Testis (tissue), 3 donors: ENCODE results near the gene RC3H2. TPM values are rescaled to one million over a fixed set of nuclear protein-coding genes. Genes with fewer than 3 reads are reported as not detected.

Experiments
- DNase-seq: peaks from one replicate; pipeline ENCODE4 v3.0.0-alpha.2; 2019
- H3K27ac ChIP-seq, 2 donors: fragments of 200-600 bp; sonication (generic); one replicate each; pipeline ENCODE4 v1.5.1; 2019
- H3K27me3 ChIP-seq: fragments of 200-600 bp; sonication (generic); one replicate; pipeline ENCODE4 v1.5.1; 2019
- H3K36me3 ChIP-seq: fragments of 200-600 bp; sonication (generic); one replicate; pipeline ENCODE4 v1.5.1; 2017; ENCODE audit warnings: low read depth; ENCODE audit errors: missing control alignments
- H3K4me1 ChIP-seq: fragments of 200-600 bp; sonication (generic); one replicate; pipeline ENCODE4 v1.5.1; 2019
- H3K4me3 ChIP-seq, 2 donors: fragments of 200-600 bp; sonication (generic); one replicate each; pipeline ENCODE4 v1.5.1; 2017 to 2019
- H3K9me3 ChIP-seq: fragments of 200-600 bp; sonication (generic); one replicate; pipeline ENCODE4 v1.5.1; 2017
- CTCF ChIP-seq, 3 experiments: fragments of 450-650 bp in 2 of 3; fragments of 200-600 bp in 1 of 3; sonication (generic) in 1 of 3; IDR thresholded peaks; one replicate each; pipeline ENCODE4 v1.5.1; 2016 to 2019; ENCODE audit warnings: antibody characterized with exemption in 3 of 3, mild to moderate bottlenecking in 2 of 3, moderate library complexity in 1 of 3
- POLR2A ChIP-seq: fragments of 450-650 bp; IDR thresholded peaks from one replicate; pipeline ENCODE4 v1.6.1; 2017; ENCODE audit warnings: antibody characterized with exemption, mild to moderate bottlenecking, moderate library complexity
- WGBS, 2 donors: methylation state at CpG; one replicate each; pipeline ENCODE4 v1.1.5; 2018; 5-methylcytosine and 5-hydroxymethylcytosine counted together
- intact Hi-C: fragments of 100-400 bp; cut with DNase I; formaldehyde crosslinking; loops from one replicate; pipeline ENCODE4 v1.15.1; 2023; ENCODE audit warnings: low total_unique reads
- polyA plus RNA-seq: library from polyadenylated mRNA; stranded (reverse); fragments of 350-450 nt; fragmentation: Illumina TruSeq; extraction: RNeasy Lipid Tissue Mini Kit (QIAGEN cat#74804); gene quantifications from one replicate; pipeline ENCODE4 v1.2.3, GENCODE V29; 2014; ENCODE audit warnings: low read depth, low replicate concordance; ENCODE audit not compliant: insufficient read depth
- total RNA-seq, 2 donors: library from RNA; depleted of rRNA; stranded (reverse); fragments of >200 nt; gene quantifications; one replicate each; pipeline ENCODE4 v1.2.3, GENCODE V29; 2016

Gene RC3H2
- total and polyA plus RNA-seq, 3 donors from 2014 or later = 26.1 to 78.6 (median 70.6) TPM

DNA sequence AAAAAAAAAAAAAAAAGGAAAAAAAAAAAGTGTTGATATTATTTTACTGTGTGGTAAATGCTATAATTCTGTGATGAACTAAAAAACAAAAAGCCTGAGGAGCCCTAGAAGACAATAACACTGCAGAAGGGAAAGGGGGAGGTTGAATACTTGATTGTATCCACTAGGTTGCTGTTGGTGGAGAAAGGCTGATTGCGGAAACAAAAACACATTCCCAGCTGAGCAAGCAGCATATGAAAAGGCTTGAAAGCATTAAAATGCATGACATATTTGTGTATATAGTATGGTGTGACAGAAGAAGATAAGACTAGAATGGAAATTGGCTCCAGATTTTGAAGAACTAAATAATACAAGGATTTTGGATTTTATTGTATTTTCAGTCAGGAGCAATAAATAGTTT lies 44.5 kb upstream of the RC3H2 start:
- no peaks in the 10 kb centered on the region for H3K27me3 ChIP-seq
- H3K27ac ChIP-seq = no peak overlapping the region
- TF ChIP-seq CTCF (IDR thresholded peaks at IDR 0.05) = no peak
- no peak for TF ChIP-seq POLR2A
- H3K4me1 ChIP-seq = peaks cover 26% of the 10 kb centered on the region
- 66 to 68% methylated on average over 1 of the region's 1 CpG for WGBS, 2 donors
- intact Hi-C loops = no loop called here
- H3K9me3 ChIP-seq = no peaks in the 10 kb centered on the region
- DNase-seq = no peak
- H3K36me3 ChIP-seq = no peaks in the 10 kb centered on the region
- H3K4me3 ChIP-seq = no peak overlapping the region

- no peaks in the 10 kb centered on the region for H3K36me3 ChIP-seq
- no peaks in the 10 kb centered on the region for H3K9me3 ChIP-seq
- no peak overlapping the region for H3K27ac ChIP-seq
- no peak for TF ChIP-seq CTCF (IDR thresholded peaks at IDR 0.05)
- TF ChIP-seq POLR2A = no peak
- H3K4me3 ChIP-seq = no peak overlapping the region
- 80% methylated on average over 3 of the region's 3 CpGs for WGBS, 2 donors
- no peak for DNase-seq
- H3K27me3 ChIP-seq = no peaks in the 10 kb centered on the region
- intact Hi-C loops = no loop called here
- H3K4me1 ChIP-seq = peaks cover 19% of the 10 kb centered on the region
Observed at GRCh38 chr9:122948313-122948712, 43.2 kb upstream of the RC3H2 start.

DNA sequence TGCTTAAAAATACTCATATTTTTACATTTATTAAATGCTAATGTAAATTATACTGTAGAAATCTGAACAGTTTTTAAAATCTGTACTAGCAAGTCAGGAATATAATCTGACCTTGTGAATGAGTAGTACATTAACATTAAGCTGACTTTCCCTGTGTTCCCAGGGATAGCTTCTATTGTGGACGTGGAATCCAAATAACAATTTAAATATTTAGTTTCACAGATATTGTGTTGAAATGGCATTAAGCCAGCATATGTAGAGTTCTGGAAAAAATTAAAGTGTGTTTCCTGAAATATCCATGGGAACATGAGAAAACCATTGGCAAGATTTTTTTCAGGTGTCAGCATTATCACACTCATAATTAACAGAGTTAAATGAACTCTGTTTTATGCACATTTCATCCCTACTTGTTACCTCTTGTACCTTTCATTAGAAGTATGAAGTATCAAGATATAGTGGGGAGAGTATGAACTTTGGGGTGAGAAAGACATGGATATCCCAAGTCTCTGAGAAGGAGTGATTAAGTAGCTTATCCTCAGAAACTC lies 41.4 kb upstream of the RC3H2 start:
- no peaks in the 10 kb centered on the region for H3K36me3 ChIP-seq
- H3K4me1 ChIP-seq = peaks cover 26% of the 10 kb centered on the region
- H3K27me3 ChIP-seq = no peaks in the 10 kb centered on the region
- TF ChIP-seq POLR2A (no peak), CTCF (IDR thresholded peaks at IDR 0.05) (no peak)
- intact Hi-C loops = no loop called here
- no peak for DNase-seq
- WGBS, 2 donors = 60 to 71% methylated on average over 1 of the region's 1 CpG
- no peak overlapping the region for H3K4me3 ChIP-seq
- H3K27ac ChIP-seq = peak overlapping the region in 1 of 2 donors; percentile 10
- no peaks in the 10 kb centered on the region for H3K9me3 ChIP-seq

DNA sequence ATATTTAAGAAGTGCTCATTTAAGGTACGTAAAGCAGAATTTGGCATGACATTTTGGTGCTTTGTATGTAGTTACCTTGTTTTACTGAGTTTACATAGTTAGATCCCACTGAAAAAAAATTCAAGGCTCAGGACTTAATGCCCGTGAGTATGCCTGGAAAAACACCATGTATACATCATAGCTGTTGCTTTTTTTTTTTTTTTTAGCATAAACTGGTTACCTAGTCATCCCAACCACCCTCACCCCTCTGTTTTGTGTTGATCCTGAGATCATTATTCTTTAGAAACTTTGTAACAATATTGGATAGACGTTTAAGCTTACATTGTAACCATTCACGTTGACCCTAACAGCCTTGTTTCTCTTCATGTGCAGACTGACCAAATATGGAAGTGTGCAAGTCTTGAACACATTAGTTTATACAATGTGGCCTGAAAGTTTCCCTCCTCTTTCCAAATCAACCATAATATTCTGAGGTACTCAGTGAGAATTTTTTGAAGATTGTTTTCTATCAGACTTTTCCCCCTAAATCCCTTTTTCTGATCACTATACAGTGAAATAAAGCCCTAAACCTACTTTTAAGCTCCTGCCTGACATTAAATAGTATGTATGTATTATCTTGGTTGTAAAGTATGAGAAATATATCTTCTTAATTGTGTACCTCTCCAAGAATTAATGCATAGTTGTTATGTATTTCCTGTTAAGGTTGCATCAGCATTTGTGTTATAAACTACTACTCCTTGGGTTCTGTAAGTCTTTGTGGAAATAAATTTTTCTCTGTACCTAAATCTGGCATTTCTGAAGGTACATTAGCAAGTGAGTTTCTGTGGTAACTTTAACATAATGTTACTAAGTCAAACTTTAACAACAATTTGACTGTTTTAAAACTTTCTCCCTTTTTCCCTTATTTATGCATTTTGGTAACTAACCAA lies 40.1 kb upstream of the RC3H2 start:
- no peak for TF ChIP-seq POLR2A
- TF ChIP-seq CTCF (IDR thresholded peaks at IDR 0.05) = no peak
- Histone ChIP-seq H3K9me3 (no peaks in the 10 kb centered on the region), H3K27me3 (no peaks in the 10 kb centered on the region), H3K36me3 (no peaks in the 10 kb centered on the region), H3K4me1 (peaks cover 24% of the 10 kb centered on the region), H3K4me3 (no peak overlapping the region), H3K27ac (peak overlapping the region; percentile 63 to 72)
- 42 to 54% methylated on average over 4 of the region's 4 CpGs for WGBS, 2 donors
- no peak for DNase-seq
- intact Hi-C loops = no loop called here
